Loucy (cell line): ENCODE data around the gene DPF3.

Source experiments
- H2AFZ ChIP-seq: fragments of 200-600 bp; sonication (generic); 2 replicates; pipeline ENCODE4 v1.6.0; 2016; ENCODE audit warnings: antibody characterized with exemption, mild to moderate bottlenecking, low read length, moderate library complexity
- H3F3A ChIP-seq: fragments of 200-600 bp; 2 replicates; pipeline ENCODE4 v1.6.0; 2016; ENCODE audit warnings: antibody characterized with exemption, low read depth, mild to moderate bottlenecking
- H3K27me3 ChIP-seq: fragments of 200-600 bp; sonication (generic); 2 replicates; pipeline ENCODE4 v1.6.1; 2014; ENCODE audit warnings: low read length, mild to moderate bottlenecking; ENCODE audit not compliant: insufficient read depth, poor library complexity, severe bottlenecking
- H3K36me3 ChIP-seq: fragments of 200-600 bp; sonication (generic); 2 replicates; pipeline ENCODE4 v1.6.1; 2016; ENCODE audit warnings: low read length; ENCODE audit not compliant: insufficient read depth
- H3K4me1 ChIP-seq: fragments of 200-600 bp; sonication (generic); 2 replicates; pipeline ENCODE4 v1.5.1; 2014; ENCODE audit warnings: low read length, mild to moderate bottlenecking; ENCODE audit not compliant: insufficient read depth, poor library complexity, severe bottlenecking
- H3K4me2 ChIP-seq: fragments of 200-600 bp; sonication (generic); 2 replicates; pipeline ENCODE4 v1.6.0; 2014; ENCODE audit warnings: antibody characterized with exemption, low read length, low read depth, mild to moderate bottlenecking; ENCODE audit not compliant: poor library complexity, severe bottlenecking
- H3K4me3 ChIP-seq: fragments of 200-600 bp; sonication (generic); 2 replicates; pipeline ENCODE4 v1.5.1; 2014; ENCODE audit warnings: low read length, mild to moderate bottlenecking, mixed read lengths; ENCODE audit not compliant: poor library complexity, severe bottlenecking
- H3K79me2 ChIP-seq: fragments of 200-600 bp; sonication (generic); 2 replicates; pipeline ENCODE4 v1.6.1; 2014; ENCODE audit warnings: low read length; ENCODE audit not compliant: insufficient read depth
- H3K9ac ChIP-seq: fragments of 200-600 bp; sonication (generic); 2 replicates; pipeline ENCODE4 v1.6.0; 2014; ENCODE audit warnings: mild to moderate bottlenecking, low read depth, low read length, moderate library complexity; ENCODE audit not compliant: poor library complexity, severe bottlenecking
- H3K9me2 ChIP-seq: fragments of 200-600 bp; sonication (generic); replicated peaks from 2 replicates; pipeline ENCODE4 v1.6.1; 2016; ENCODE audit warnings: low read depth, low read length, mixed read lengths
- H3K9me3 ChIP-seq: fragments of 200-600 bp; sonication (generic); 2 replicates; pipeline ENCODE4 v1.6.1; 2014; ENCODE audit warnings: mild to moderate bottlenecking, antibody characterized with exemption, low read length, low read depth; ENCODE audit not compliant: insufficient read depth
- H4K20me1 ChIP-seq: fragments of 200-600 bp; sonication (generic); 2 replicates; pipeline ENCODE4 v1.6.0; 2014; ENCODE audit warnings: antibody characterized with exemption, low read length, mild to moderate bottlenecking; ENCODE audit not compliant: insufficient read depth, poor library complexity, severe bottlenecking
- CTCF ChIP-seq: fragments of 200-600 bp; sonication (generic); conservative IDR thresholded peaks from 2 replicates; pipeline ENCODE4 v1.5.1; 2014; ENCODE audit warnings: mild to moderate bottlenecking, antibody characterized with exemption, low read length
- EZH2phosphoT487 ChIP-seq: fragments of 200-600 bp; IDR thresholded peaks from 2 replicates; pipeline ENCODE4 v1.6.1; 2018; ENCODE audit warnings: antibody characterized with exemption, mild to moderate bottlenecking, moderate library complexity, borderline replicate concordance

The DPF3 gene

GRCh38 chr14:72801836-72802587 is 91.9 kb downstream of the DPF3 start:
- no peak overlapping the region for H2AFZ ChIP-seq
- H4K20me1 ChIP-seq: peaks cover 67% of the 10 kb centered on the region
- no peak overlapping the region for H3K4me3 ChIP-seq
- peaks cover 75% of the 10 kb centered on the region; the same call in 1 of the 2 replicates for H3K36me3 ChIP-seq
- H3F3A ChIP-seq: no peaks in the 10 kb centered on the region
- TF ChIP-seq EZH2phosphoT487 (no peak), CTCF (no peak)
- H3K9me3 ChIP-seq: no peaks in the 10 kb centered on the region
- H3K4me2 ChIP-seq: no peak overlapping the region
- H3K4me1 ChIP-seq: peaks cover 5% of the 10 kb centered on the region
- H3K79me2 ChIP-seq: peaks cover 99% of the 10 kb centered on the region
- no peaks in the 10 kb centered on the region for H3K9me2 ChIP-seq
- no peaks in the 10 kb centered on the region for H3K27me3 ChIP-seq
- H3K9ac ChIP-seq: no peak overlapping the region

GRCh38 chr14:72801381-72801812 is 92.5 kb downstream of the DPF3 start:
- TF ChIP-seq CTCF: no peak
- no peak for TF ChIP-seq EZH2phosphoT487
- Histone ChIP-seq H3K4me3 (no peak overlapping the region), H4K20me1 (peaks cover 68% of the 10 kb centered on the region), H3K27me3 (no peaks in the 10 kb centered on the region), H3K79me2 (peaks cover 99% of the 10 kb centered on the region), H3K4me1 (peaks cover 5% of the 10 kb centered on the region), H3F3A (no peaks in the 10 kb centered on the region), H2AFZ (no peak overlapping the region), H3K36me3 (peaks cover 69% of the 10 kb centered on the region; the same call in 1 of the 2 replicates), H3K9me3 (no peaks in the 10 kb centered on the region), H3K4me2 (no peak overlapping the region), H3K9ac (no peak overlapping the region), H3K9me2 (no peaks in the 10 kb centered on the region)

GRCh38 chr14:72800848-72801370 is 93.0 kb downstream of the DPF3 start:
- no peaks in the 10 kb centered on the region for H3F3A ChIP-seq
- H3K9me2 ChIP-seq: no peaks in the 10 kb centered on the region
- H3K9me3 ChIP-seq: no peaks in the 10 kb centered on the region
- H3K9ac ChIP-seq: no peak overlapping the region
- peaks cover 99% of the 10 kb centered on the region for H3K79me2 ChIP-seq
- no peak for TF ChIP-seq EZH2phosphoT487
- no peak for TF ChIP-seq CTCF
- H2AFZ ChIP-seq: no peak overlapping the region
- peaks cover 5% of the 10 kb centered on the region for H3K4me1 ChIP-seq
- H3K27me3 ChIP-seq: no peaks in the 10 kb centered on the region
- H3K36me3 ChIP-seq: peaks cover 64% of the 10 kb centered on the region; the same call in 1 of the 2 replicates
- H3K4me3 ChIP-seq: no peak overlapping the region
- no peak overlapping the region for H3K4me2 ChIP-seq
- peaks cover 67% of the 10 kb centered on the region for H4K20me1 ChIP-seq
